Measurements from ENCODE around the gene RSU1.

RSU1 gene

GRCh38 chr10:16662923-16663322 lies 154.3 kb downstream of the RSU1 start:
- DNase-seq (ENCODE audit: low read depth) = no peak
- no peak for TF ChIP-seq CTCF (conservative IDR thresholded peaks at IDR 0.05; ENCODE audit: control insufficient read depth, insufficient read depth, low read depth, low read length)

GRCh38 chr10:16656895-16657294 lies 160.3 kb downstream of the RSU1 start:
- no peak for DNase-seq (ENCODE audit: low read depth)
- no peak for TF ChIP-seq CTCF (conservative IDR thresholded peaks at IDR 0.05; ENCODE audit: control insufficient read depth, insufficient read depth, low read depth, low read length)
- no peak overlapping the region for H3K4me3 ChIP-seq (ENCODE audit: control insufficient read depth, low read depth, low read length)

More at GRCh38 chr10:16662923-16663322, 154.3 kb downstream of the RSU1 start:
- H3K4me3 ChIP-seq (ENCODE audit: control insufficient read depth, low read depth, low read length) = no peak overlapping the region

GRCh38 chr10:16653224-16653623 lies 164.0 kb downstream of the RSU1 start:
- no peak for TF ChIP-seq CTCF (conservative IDR thresholded peaks at IDR 0.05; ENCODE audit: control insufficient read depth, insufficient read depth, low read depth, low read length)
- peak; percentile 2 for DNase-seq (ENCODE audit: low read depth)
- H3K4me3 ChIP-seq (ENCODE audit: control insufficient read depth, low read depth, low read length) = no peak overlapping the region

GRCh38 chr10:16652154-16652553 lies 165.1 kb downstream of the RSU1 start:
- peak; percentile 11 for DNase-seq (ENCODE audit: low read depth)
- H3K4me3 ChIP-seq (ENCODE audit: control insufficient read depth, low read depth, low read length) = no peak overlapping the region
- no peak for TF ChIP-seq CTCF (conservative IDR thresholded peaks at IDR 0.05; ENCODE audit: control insufficient read depth, insufficient read depth, low read depth, low read length)

- H3K4me3 ChIP-seq (ENCODE audit: control insufficient read depth, low read depth, low read length) = no peak overlapping the region
- no peak for DNase-seq (ENCODE audit: low read depth)
- TF ChIP-seq CTCF (conservative IDR thresholded peaks at IDR 0.05; ENCODE audit: control insufficient read depth, insufficient read depth, low read depth, low read length) = no peak
Observed at GRCh38 chr10:16649757-16650156, 167.5 kb downstream of the RSU1 start.

GRCh38 chr10:16648366-16648765 lies 168.9 kb downstream of the RSU1 start:
- TF ChIP-seq CTCF (conservative IDR thresholded peaks at IDR 0.05; ENCODE audit: control insufficient read depth, insufficient read depth, low read depth, low read length) = no peak
- H3K4me3 ChIP-seq (ENCODE audit: control insufficient read depth, low read depth, low read length) = no peak overlapping the region
- no peak for DNase-seq (ENCODE audit: low read depth)

Measured in fibroblast of mammary gland (primary cell).